ENCODE results near the gene PAPPA. TPM values are rescaled to one million over a fixed set of nuclear protein-coding genes. Genes with fewer than 3 reads are reported as not detected.

PAPPA gene
- total RNA-seq, 4 donors from 2014 or later: 9.6 to 35.3 (median 14.9) TPM

GRCh38 chr9:116390303-116391228, 237.0 kb downstream of the PAPPA start:
- TF ChIP-seq, protein P1, sequence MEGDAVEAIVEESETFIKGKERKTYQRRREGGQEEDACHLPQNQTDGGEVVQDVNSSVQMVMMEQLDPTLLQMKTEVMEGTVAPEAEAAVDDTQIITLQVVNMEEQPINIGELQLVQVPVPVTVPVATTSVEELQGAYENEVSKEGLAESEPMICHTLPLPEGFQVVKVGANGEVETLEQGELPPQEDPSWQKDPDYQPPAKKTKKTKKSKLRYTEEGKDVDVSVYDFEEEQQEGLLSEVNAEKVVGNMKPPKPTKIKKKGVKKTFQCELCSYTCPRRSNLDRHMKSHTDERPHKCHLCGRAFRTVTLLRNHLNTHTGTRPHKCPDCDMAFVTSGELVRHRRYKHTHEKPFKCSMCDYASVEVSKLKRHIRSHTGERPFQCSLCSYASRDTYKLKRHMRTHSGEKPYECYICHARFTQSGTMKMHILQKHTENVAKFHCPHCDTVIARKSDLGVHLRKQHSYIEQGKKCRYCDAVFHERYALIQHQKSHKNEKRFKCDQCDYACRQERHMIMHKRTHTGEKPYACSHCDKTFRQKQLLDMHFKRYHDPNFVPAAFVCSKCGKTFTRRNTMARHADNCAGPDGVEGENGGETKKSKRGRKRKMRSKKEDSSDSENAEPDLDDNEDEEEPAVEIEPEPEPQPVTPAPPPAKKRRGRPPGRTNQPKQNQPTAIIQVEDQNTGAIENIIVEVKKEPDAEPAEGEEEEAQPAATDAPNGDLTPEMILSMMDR (IDR thresholded peaks at IDR 0.05): no peak
- DNase-seq (ENCODE audit: low spot score) (no peak), ATAC-seq (ENCODE audit: low FRiP score) (no peak)

GRCh38 chr9:116391306-116391900, 237.8 kb downstream of the PAPPA start:
- TF ChIP-seq, protein P1 (IDR thresholded peaks at IDR 0.05): no peak
- DNase-seq (ENCODE audit: low spot score): no peak
- ATAC-seq (ENCODE audit: low FRiP score): no peak

GRCh38 chr9:116393198-116393597, 239.6 kb downstream of the PAPPA start:
- ATAC-seq (ENCODE audit: low FRiP score) (no peak), DNase-seq (ENCODE audit: low spot score) (no peak)
- TF ChIP-seq, protein P1 (IDR thresholded peaks at IDR 0.05): no peak

GRCh38 chr9:116394070-116394469, 240.5 kb downstream of the PAPPA start:
- DNase-seq (ENCODE audit: low spot score) (no peak), ATAC-seq (ENCODE audit: low FRiP score) (no peak)
- TF ChIP-seq, protein P1 (IDR thresholded peaks at IDR 0.05): no peak

GRCh38 chr9:116394894-116395698, 241.5 kb downstream of the PAPPA start:
- TF ChIP-seq, protein P1 (IDR thresholded peaks at IDR 0.05): no peak
- no peak for ATAC-seq (ENCODE audit: low FRiP score)
- no peak for DNase-seq (ENCODE audit: low spot score)

DNA sequence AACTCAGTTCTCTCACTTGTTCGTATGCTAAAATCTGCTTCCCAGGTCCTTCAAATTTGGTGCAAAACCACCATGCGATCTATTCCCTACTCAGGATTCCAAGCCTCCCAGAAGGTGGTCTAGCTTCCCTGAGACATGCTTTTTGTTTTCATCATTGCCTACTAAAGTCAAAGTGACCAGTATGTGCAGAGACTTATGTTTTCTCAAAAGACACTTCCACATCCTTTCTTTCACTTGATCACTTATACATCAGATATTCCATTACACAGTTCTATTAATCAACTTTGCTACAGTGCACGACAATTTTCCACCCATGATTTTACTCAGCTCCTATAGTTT, 242.1 kb downstream of the PAPPA start:
- DNase-seq (ENCODE audit: low spot score): no peak
- TF ChIP-seq, protein P1 (IDR thresholded peaks at IDR 0.05): no peak
- ATAC-seq (ENCODE audit: low FRiP score): no peak

Data from omental fat pad (tissue), 4 donors.